PFSK-1 (cell line): ENCODE measurements around the gene ZNF112.

Experiments
- FOXP2 ChIP-seq: optimal IDR thresholded peaks from 2 replicates; pipeline ENCODE3; 2011; ENCODE audit warnings: borderline replicate concordance, control low read depth, inconsistent platforms; ENCODE audit not compliant: insufficient read depth; ENCODE audit errors: extremely low read length, extremely low read depth
- POLR2AphosphoS5 ChIP-seq: IDR thresholded peaks from 2 replicates; pipeline ENCODE4 v1.6.1; 2012; ENCODE audit warnings: low read depth, mild to moderate bottlenecking, control low read depth, low read length, moderate library complexity
- SIN3A ChIP-seq: IDR thresholded peaks from 2 replicates; pipeline ENCODE4 v1.6.1; 2012; ENCODE audit warnings: mild to moderate bottlenecking, low read length, moderate library complexity, borderline replicate concordance; ENCODE audit not compliant: insufficient read depth
- TAF1 ChIP-seq: IDR thresholded peaks from 2 replicates; pipeline ENCODE4 v1.6.1; 2012; ENCODE audit warnings: low read length, control low read depth, borderline replicate concordance; ENCODE audit not compliant: insufficient read depth
- TF ChIP-seq, protein P1 (sequence below), 2 experiments: IDR thresholded peaks; 2 replicates each; pipeline versions ENCODE4 v1.6.1 to v1.8.0; 2011 to 2012; ENCODE audit warnings: low read depth in 2 of 2, low read length in 2 of 2, control low read depth in 1 of 2, inconsistent platforms in 1 of 2, mild to moderate bottlenecking in 1 of 2, moderate library complexity in 1 of 2; ENCODE audit not compliant: insufficient read depth in 1 of 2

Gene ZNF112

DNA sequence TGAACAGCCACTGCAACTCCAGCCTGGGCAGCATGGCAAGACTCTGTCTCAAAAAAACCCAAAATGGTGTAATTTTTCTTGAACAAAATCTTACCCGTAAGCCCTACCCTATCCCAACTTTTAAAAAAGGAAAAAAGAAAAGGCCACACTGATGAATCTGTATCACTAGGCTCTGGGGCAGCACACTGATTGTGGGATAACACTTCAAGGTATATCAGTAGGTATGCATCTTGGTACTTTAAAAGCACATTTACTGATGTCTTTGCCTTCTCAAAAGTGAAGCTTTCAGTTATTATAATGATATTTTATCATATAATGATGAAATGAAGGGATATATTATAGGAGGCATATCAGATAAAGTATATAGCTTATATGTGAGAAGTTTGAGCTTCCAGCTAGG lies 24.3 kb downstream of the ZNF112 start:
- no peak for TF ChIP-seq FOXP2
- no peak for TF ChIP-seq TAF1
- no peak for TF ChIP-seq POLR2AphosphoS5
- TF ChIP-seq, protein P1, sequence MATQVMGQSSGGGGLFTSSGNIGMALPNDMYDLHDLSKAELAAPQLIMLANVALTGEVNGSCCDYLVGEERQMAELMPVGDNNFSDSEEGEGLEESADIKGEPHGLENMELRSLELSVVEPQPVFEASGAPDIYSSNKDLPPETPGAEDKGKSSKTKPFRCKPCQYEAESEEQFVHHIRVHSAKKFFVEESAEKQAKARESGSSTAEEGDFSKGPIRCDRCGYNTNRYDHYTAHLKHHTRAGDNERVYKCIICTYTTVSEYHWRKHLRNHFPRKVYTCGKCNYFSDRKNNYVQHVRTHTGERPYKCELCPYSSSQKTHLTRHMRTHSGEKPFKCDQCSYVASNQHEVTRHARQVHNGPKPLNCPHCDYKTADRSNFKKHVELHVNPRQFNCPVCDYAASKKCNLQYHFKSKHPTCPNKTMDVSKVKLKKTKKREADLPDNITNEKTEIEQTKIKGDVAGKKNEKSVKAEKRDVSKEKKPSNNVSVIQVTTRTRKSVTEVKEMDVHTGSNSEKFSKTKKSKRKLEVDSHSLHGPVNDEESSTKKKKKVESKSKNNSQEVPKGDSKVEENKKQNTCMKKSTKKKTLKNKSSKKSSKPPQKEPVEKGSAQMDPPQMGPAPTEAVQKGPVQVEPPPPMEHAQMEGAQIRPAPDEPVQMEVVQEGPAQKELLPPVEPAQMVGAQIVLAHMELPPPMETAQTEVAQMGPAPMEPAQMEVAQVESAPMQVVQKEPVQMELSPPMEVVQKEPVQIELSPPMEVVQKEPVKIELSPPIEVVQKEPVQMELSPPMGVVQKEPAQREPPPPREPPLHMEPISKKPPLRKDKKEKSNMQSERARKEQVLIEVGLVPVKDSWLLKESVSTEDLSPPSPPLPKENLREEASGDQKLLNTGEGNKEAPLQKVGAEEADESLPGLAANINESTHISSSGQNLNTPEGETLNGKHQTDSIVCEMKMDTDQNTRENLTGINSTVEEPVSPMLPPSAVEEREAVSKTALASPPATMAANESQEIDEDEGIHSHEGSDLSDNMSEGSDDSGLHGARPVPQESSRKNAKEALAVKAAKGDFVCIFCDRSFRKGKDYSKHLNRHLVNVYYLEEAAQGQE (IDR thresholded peaks at IDR 0.05; ENCODE audit: insufficient read depth in 1 of 2, low read depth in 2 of 2, low read length in 2 of 2), result no peak
- no peak for TF ChIP-seq SIN3A

DNA sequence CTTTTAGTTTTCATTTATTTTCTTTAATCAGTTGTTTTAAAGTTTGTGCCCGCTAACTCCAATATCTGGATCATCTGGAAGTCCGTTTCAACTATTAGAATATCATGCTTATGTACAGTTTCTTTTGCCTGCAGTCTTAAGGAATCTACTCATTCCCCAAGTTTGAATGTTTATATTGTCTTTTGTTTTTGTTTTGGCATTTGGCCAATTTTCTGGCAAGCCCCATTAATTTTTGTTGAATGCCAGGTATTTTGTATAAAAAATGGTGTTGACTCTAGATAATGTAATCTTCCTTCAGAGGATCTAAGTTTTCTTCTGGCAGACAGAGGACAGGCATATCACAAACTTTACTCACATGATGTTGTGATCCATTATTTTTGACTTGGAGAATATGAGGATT lies 40.6 kb downstream of the ZNF112 start:
- no peak for TF ChIP-seq TAF1
- TF ChIP-seq, protein P1 (IDR thresholded peaks at IDR 0.05; ENCODE audit: insufficient read depth in 1 of 2, low read depth in 2 of 2, low read length in 2 of 2), result no peak
- no peak for TF ChIP-seq POLR2AphosphoS5
- no peak for TF ChIP-seq SIN3A
- no peak for TF ChIP-seq FOXP2

DNA sequence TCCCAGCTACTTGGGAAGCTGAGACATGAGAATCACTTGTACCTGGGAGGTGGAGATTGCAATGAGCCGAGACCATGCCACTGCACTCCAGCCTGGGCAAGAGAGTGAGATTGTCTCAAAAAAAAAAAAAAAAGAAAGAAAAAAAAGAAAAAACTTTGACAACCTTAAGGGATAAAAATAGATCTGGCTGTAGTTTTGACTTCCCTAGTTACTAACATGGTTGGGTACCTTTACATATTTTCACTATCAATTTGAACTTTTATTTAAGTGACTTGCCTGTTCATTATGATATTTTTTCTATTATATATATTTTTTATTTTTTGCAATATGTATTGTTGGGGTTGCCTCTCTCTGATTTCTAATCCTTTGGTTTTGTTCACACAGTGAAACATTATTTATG lies 43.2 kb downstream of the ZNF112 start:
- TF ChIP-seq TAF1 (no peak), FOXP2 (no peak), POLR2AphosphoS5 (no peak), SIN3A (no peak)
- TF ChIP-seq, protein P1 (IDR thresholded peaks at IDR 0.05; ENCODE audit: insufficient read depth in 1 of 2, low read depth in 2 of 2, low read length in 2 of 2), result no peak

DNA sequence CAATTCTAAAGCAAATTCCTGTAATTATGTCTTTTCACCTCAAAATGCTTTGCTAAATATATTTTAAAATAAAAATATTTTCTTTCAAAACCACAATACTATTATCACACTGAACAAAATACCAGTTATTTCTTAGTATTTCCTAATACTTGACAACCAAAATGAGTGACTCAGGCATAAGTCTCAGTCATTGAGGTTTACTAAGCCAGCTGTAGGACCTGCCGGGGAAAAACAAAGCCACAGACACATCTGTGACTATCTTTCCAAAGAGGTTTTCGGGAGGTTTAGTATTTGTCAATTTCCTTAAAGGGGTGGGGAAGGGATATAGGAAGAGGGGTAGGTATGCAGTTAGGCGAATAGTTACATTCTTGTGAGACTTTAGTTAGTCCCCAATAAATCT lies 48.5 kb downstream of the ZNF112 start:
- TF ChIP-seq FOXP2, result no peak
- no peak for TF ChIP-seq POLR2AphosphoS5
- no peak for TF ChIP-seq SIN3A
- no peak for TF ChIP-seq TAF1
- TF ChIP-seq, protein P1 (IDR thresholded peaks at IDR 0.05; ENCODE audit: insufficient read depth in 1 of 2, low read depth in 2 of 2, low read length in 2 of 2), result no peak

DNA sequence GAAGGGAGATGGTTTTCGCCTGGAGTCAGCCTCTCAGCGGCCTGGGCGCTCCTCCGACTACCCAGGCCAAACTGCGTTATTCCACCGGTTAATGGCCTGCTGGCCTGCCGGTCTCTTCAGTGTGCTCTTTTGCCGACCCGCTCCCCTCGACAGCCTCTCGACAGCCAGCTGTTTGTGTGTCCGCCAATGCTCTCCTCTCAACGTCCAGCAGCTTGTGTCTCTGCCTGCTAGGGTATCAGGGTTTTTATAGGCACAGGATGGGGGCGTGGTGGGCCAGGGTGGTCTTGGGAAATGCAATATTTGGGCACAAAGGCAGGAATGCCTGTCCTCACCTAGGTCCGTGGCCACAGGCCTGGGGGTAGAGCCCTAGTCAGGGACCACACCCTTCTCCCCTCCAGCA lies 50.2 kb downstream of the ZNF112 start:
- TF ChIP-seq, protein P1 (IDR thresholded peaks at IDR 0.05; ENCODE audit: insufficient read depth in 1 of 2, low read depth in 2 of 2, low read length in 2 of 2), result no peak
- no peak for TF ChIP-seq TAF1
- TF ChIP-seq SIN3A, result no peak
- no peak for TF ChIP-seq FOXP2
- no peak for TF ChIP-seq POLR2AphosphoS5
